RWPE1 (cell line): ENCODE measurements around the gene PNPO.
"Not testable (repeated sequence)": the region's sequence is repeated elsewhere in the genome, so short reads cannot be mapped to it uniquely, and the experiment has no call there.

Experiments used
- CTCF ChIA-PET: fragments of 350-600 bp; sonication (Branson Sonifier 250); formaldehyde crosslinking; extraction: SDS; loops from one replicate; lab custom pipeline; 2021; lab: Yijun Ruan, JAX
- POLR2A ChIA-PET: fragments of 400-600 bp; formaldehyde crosslinking; extraction: SDS; loops from one replicate; lab custom pipeline; 2020; ENCODE audit warnings: antibody characterized with exemption; ENCODE audit not compliant: low non-redundant PET; lab: Yijun Ruan, JAX
- DNase-seq: peaks from one replicate; pipeline ENCODE4 v3.0.0; 2012; ENCODE audit warnings: low spot score
- H3K27ac ChIP-seq: fragments of 450-650 bp; 2 replicates; pipeline ENCODE4 v1.5.1; 2017
- CTCF ChIP-seq: fragments of 450-650 bp; conservative IDR thresholded peaks from 2 replicates; pipeline ENCODE4 v1.5.1; 2017; ENCODE audit warnings: low read depth, mild to moderate bottlenecking

The PNPO gene

GRCh38 chr17:47983492-47984223 is 42.3 kb downstream of the PNPO start:
- no peak for TF ChIP-seq CTCF
- CTCF ChIA-PET = interaction anchor here (0.5 kb wide), 1 partner anchor 1805 kb away, joined by 3 read pairs; the partner anchor contains the start of gene KAT7
- POLR2A ChIA-PET = no interaction called here
- peak overlapping the region; percentile 23 for H3K27ac ChIP-seq
- no peak for DNase-seq

- ChIA-PET CTCF (interaction anchor here (0.7 kb wide), 1 partner anchor 89 kb away, joined by 3 read pairs; no protein-coding TSS in a partner anchor), POLR2A (no interaction called here)
- no peak overlapping the region for H3K27ac ChIP-seq
- no peak for TF ChIP-seq CTCF
- DNase-seq = no peak
Observed at GRCh38 chr17:47986520-47986919, 45.1 kb downstream of the PNPO start.

- H3K27ac ChIP-seq = no peak overlapping the region
- no peak for TF ChIP-seq CTCF
- POLR2A ChIA-PET = no interaction called here
- DNase-seq = no peak
- CTCF ChIA-PET = no interaction called here
Observed at GRCh38 chr17:47987240-47987835, 46.0 kb downstream of the PNPO start.

GRCh38 chr17:47988445-47988844 is 47.1 kb downstream of the PNPO start:
- DNase-seq, POLR2A ChIA-PET, H3K27ac ChIP-seq: not testable (repeated sequence)
- CTCF ChIA-PET = interaction anchor here (0.7 kb wide), 1 partner anchor 32 kb away, joined by 3 read pairs; no protein-coding TSS in a partner anchor

GRCh38 chr17:47989159-47989558 is 47.8 kb downstream of the PNPO start:
- DNase-seq = no peak
- no peak for TF ChIP-seq CTCF
- H3K27ac ChIP-seq = no peak overlapping the region
- CTCF ChIA-PET = interaction anchor here (0.7 kb wide), 1 partner anchor 33 kb away, joined by 3 read pairs; no protein-coding TSS in a partner anchor
- POLR2A ChIA-PET = no interaction called here

- CTCF ChIA-PET = interaction anchor here (0.7 kb wide), 1 partner anchor 158 kb away, joined by 4 read pairs; no protein-coding TSS in a partner anchor
- no peak for DNase-seq
- TF ChIP-seq CTCF = no peak
- H3K27ac ChIP-seq = no peak overlapping the region
- POLR2A ChIA-PET = no interaction called here
Observed at GRCh38 chr17:47989700-47990099, 48.3 kb downstream of the PNPO start.
